Measurements from ENCODE around the gene SPATA9. TPM values are rescaled to one million over a fixed set of nuclear protein-coding genes. Genes with fewer than 3 reads are reported as not detected.
"Not testable (repeated sequence)": the region's sequence is repeated elsewhere in the genome, so short reads cannot be mapped to it uniquely, and the experiment has no call there.

The SPATA9 gene
- total and polyA plus RNA-seq, 2 of the 13 experiments (the other 11 are each of a cell fraction or from before 2014, with no cell fraction given) = not detected

- intact Hi-C loops (cut with micrococcal nuclease; ENCODE audit: unreplicated experiment); DNase-seq (ENCODE audit: low spot score); CTCF ChIA-PET (ENCODE audit: low intra/inter-chr PET ratio, low total read pairs); H3K4me3 ChIP-seq (replicated peaks in 1 of 3; ENCODE audit: insufficient read depth in 1 of 3, low read depth in 2 of 3, low read length in 3 of 3); H3K27me3 ChIP-seq (ENCODE audit: control insufficient read depth in 1 of 2, insufficient read depth in 2 of 2, low read length in 2 of 2); BruUV-seq (replicated peaks); H3K9ac ChIP-seq (ENCODE audit: insufficient read depth, low read depth, low read length); H3K79me2 ChIP-seq (ENCODE audit: insufficient read depth, low read length); H4K20me1 ChIP-seq (ENCODE audit: insufficient read depth, low read length); H2AFZ ChIP-seq (ENCODE audit: low read length); H3K36me3 ChIP-seq (replicated peaks in 1 of 2; ENCODE audit: control insufficient read depth in 1 of 2, insufficient read depth in 2 of 2, low read length in 2 of 2); H3K27ac ChIP-seq (ENCODE audit: extremely low read length, insufficient read depth, low read length); in situ Hi-C loops (cut with HindIII; ENCODE audit: extremely low pct_ligation_motif_present, low pct_unique_long_range_greater_than_20kb); ATAC-seq; H3K9me3 ChIP-seq (ENCODE audit: low read length); FAIRE-seq: not testable (repeated sequence)
- 0 out of 2 replicates have a peak, but pooled peaks have one; percentile 0 for TF ChIP-seq ZNF224 (CRISPR knock-in tag; IDR thresholded peaks at IDR 0.05)
- WGBS (ENCODE audit: low lambda C conversion rate) = 58% methylated on average over 23 of the region's 23 CpGs
- Histone ChIP-seq H3K4me2 (ENCODE audit: low read depth, low read length) (peak overlapping the region; percentile 61; the same call in 1 of the 2 replicates), H3K4me1 (ENCODE audit: insufficient read depth, low read length) (peaks cover 17% of the 10 kb centered on the region)
- POLR2A ChIA-PET = interaction anchor here (1.0 kb wide), 1 partner anchor 20 kb away, joined by 4 read pairs; the partner anchor contains the start of gene RHOBTB3
Observed at GRCh38 chr5:95710651-95711500, 28.1 kb upstream of the SPATA9 start.

GRCh38 chr5:95709967-95710650 is 27.3 kb upstream of the SPATA9 start:
- peak; percentile 32 for FAIRE-seq
- BruUV-seq (replicated peaks) = no TSS peak
- H3K27ac ChIP-seq (ENCODE audit: extremely low read length, insufficient read depth, low read length) = no peak overlapping the region
- WGBS (ENCODE audit: low lambda C conversion rate) = 19% methylated on average over 10 of the region's 15 CpGs
- in situ Hi-C loops (cut with HindIII; ENCODE audit: extremely low pct_ligation_motif_present, low pct_unique_long_range_greater_than_20kb) = no loop called here
- no peaks in the 10 kb centered on the region for H3K27me3 ChIP-seq (ENCODE audit: control insufficient read depth in 1 of 2, insufficient read depth in 2 of 2, low read length in 2 of 2)
- H3K9ac ChIP-seq (ENCODE audit: insufficient read depth, low read depth, low read length) = no peak overlapping the region
- peak overlapping the region in 1 of 3 experiments; percentile 23; a peak in 1 of 6 replicates for H3K4me3 ChIP-seq (replicated peaks in 1 of 3; ENCODE audit: insufficient read depth in 1 of 3, low read depth in 2 of 3, low read length in 3 of 3)
- peaks cover 16% of the 10 kb centered on the region for H3K4me1 ChIP-seq (ENCODE audit: insufficient read depth, low read length)
- H3K4me2 ChIP-seq (ENCODE audit: low read depth, low read length) = peak overlapping the region; percentile 61
- no peaks in the 10 kb centered on the region for H3K36me3 ChIP-seq (replicated peaks in 1 of 2; ENCODE audit: control insufficient read depth in 1 of 2, insufficient read depth in 2 of 2, low read length in 2 of 2)
- ChIA-PET POLR2A (interaction anchor here (1.0 kb wide), 1 partner anchor 21 kb away, joined by 4 read pairs; the partner anchor contains the start of gene RHOBTB3), CTCF (ENCODE audit: low intra/inter-chr PET ratio, low total read pairs) (no interaction called here)
- no peak overlapping the region for H2AFZ ChIP-seq (ENCODE audit: low read length)
- no peaks in the 10 kb centered on the region for H4K20me1 ChIP-seq (ENCODE audit: insufficient read depth, low read length)
- ATAC-seq = peak; percentile 78
- intact Hi-C loops (cut with micrococcal nuclease; ENCODE audit: unreplicated experiment) = no loop called here
- H3K79me2 ChIP-seq (ENCODE audit: insufficient read depth, low read length) = no peaks in the 10 kb centered on the region
- DNase-seq (ENCODE audit: low spot score) = peak; percentile 44
- no peaks in the 10 kb centered on the region for H3K9me3 ChIP-seq (ENCODE audit: low read length)
- TF ChIP-seq ZNF281 (CRISPR knock-in tag; IDR thresholded peaks at IDR 0.05; ENCODE audit: borderline replicate concordance) (no peak), ZNF792 (CRISPR knock-in tag; IDR thresholded peaks at IDR 0.05) (no peak), MAFF (IDR thresholded peaks at IDR 0.05; ENCODE audit: low read depth, low read length) (0 out of 2 replicates have a peak, but pooled peaks have one; percentile 13), SAP130 (CRISPR knock-in tag; IDR thresholded peaks at IDR 0.05; ENCODE audit: low read depth) (peak; percentile 13; the same call in 1 of the 2 replicates), ZBTB39 (CRISPR knock-in tag; IDR thresholded peaks at IDR 0.05) (no peak), PHF21A (CRISPR knock-in tag; IDR thresholded peaks at IDR 0.05) (0 out of 2 replicates have a peak, but pooled peaks have one; percentile 35), TBX3 (IDR thresholded peaks at IDR 0.05; ENCODE audit: borderline replicate concordance) (no peak), FOXA3 (CRISPR knock-in tag; IDR thresholded peaks at IDR 0.05) (peak; percentile 34; the same call in 1 of the 2 replicates), SNAPC5 (CRISPR knock-in tag; IDR thresholded peaks at IDR 0.05; ENCODE audit: borderline replicate concordance) (no peak), ZNF652 (CRISPR knock-in tag; IDR thresholded peaks at IDR 0.05; ENCODE audit: borderline replicate concordance, low read depth) (peak; percentile 94)
